ENCODE measurements around the gene PLPPR4. TPM values are rescaled to one million over a fixed set of nuclear protein-coding genes. Genes with fewer than 3 reads are reported as not detected.

The PLPPR4 gene
- total RNA-seq, 1 donor from 2014 or later: 0.29 TPM

DNA sequence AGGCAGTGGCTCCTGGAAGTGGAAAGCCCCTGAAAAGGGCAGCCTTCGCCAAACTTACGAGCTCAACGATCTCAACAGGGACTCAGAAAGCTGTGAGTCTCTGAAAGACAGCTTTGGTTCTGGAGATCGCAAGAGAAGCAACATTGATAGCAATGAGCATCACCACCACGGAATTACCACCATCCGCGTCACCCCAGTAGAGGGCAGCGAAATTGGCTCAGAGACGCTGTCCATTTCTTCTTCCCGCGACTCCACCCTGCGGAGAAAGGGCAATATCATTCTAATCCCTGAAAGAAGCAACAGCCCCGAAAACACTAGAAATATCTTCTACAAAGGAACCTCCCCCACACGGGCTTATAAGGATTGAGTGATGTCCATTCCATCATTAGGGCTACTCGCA, 42.4 kb downstream of the PLPPR4 start:
- Mint-ChIP-seq H3K27ac (ENCODE audit: unreplicated experiment) (no peak overlapping the region), H3K27me3 (ENCODE audit: unreplicated experiment) (no peaks in the 10 kb centered on the region), H3K36me3 (ENCODE audit: unreplicated experiment) (no peaks in the 10 kb centered on the region), H3K9me3 (ENCODE audit: unreplicated experiment) (no peaks in the 10 kb centered on the region), H3K4me1 (ENCODE audit: low read depth, unreplicated experiment) (no peaks in the 10 kb centered on the region), H3K4me3 (ENCODE audit: unreplicated experiment) (no peak overlapping the region)
- TF ChIP-seq, protein P1, sequence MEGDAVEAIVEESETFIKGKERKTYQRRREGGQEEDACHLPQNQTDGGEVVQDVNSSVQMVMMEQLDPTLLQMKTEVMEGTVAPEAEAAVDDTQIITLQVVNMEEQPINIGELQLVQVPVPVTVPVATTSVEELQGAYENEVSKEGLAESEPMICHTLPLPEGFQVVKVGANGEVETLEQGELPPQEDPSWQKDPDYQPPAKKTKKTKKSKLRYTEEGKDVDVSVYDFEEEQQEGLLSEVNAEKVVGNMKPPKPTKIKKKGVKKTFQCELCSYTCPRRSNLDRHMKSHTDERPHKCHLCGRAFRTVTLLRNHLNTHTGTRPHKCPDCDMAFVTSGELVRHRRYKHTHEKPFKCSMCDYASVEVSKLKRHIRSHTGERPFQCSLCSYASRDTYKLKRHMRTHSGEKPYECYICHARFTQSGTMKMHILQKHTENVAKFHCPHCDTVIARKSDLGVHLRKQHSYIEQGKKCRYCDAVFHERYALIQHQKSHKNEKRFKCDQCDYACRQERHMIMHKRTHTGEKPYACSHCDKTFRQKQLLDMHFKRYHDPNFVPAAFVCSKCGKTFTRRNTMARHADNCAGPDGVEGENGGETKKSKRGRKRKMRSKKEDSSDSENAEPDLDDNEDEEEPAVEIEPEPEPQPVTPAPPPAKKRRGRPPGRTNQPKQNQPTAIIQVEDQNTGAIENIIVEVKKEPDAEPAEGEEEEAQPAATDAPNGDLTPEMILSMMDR (IDR thresholded peaks at IDR 0.05; ENCODE audit: partially characterized antibody, unreplicated experiment): no peak
- DNase-seq: no peak

DNA sequence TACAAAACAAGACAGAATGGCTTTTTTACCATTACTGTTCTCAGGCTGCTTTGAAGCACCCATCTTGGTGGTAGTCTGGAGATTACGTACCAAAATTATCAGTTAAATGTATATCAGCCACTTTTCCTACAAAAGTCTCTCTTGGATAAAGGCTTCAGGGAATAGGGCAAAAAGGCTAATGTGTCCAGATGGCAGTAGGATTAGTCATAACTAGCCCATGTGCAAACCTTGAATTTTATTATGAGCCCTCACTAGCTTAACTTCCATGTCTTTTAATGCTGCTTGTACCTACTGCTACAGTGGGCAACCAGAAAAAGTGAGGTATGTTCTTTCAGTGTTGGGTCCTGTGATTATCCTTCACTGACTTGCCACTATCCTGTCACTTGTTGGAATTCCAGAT, 51.0 kb downstream of the PLPPR4 start:
- TF ChIP-seq, protein P1 (IDR thresholded peaks at IDR 0.05; ENCODE audit: partially characterized antibody, unreplicated experiment): no peak
- H3K9me3 Mint-ChIP-seq (ENCODE audit: unreplicated experiment): no peaks in the 10 kb centered on the region
- no peak overlapping the region for H3K27ac Mint-ChIP-seq (ENCODE audit: unreplicated experiment)
- H3K27me3 Mint-ChIP-seq (ENCODE audit: unreplicated experiment): no peaks in the 10 kb centered on the region
- H3K4me1 Mint-ChIP-seq (ENCODE audit: low read depth, unreplicated experiment): peaks cover 7% of the 10 kb centered on the region
- H3K36me3 Mint-ChIP-seq (ENCODE audit: unreplicated experiment): no peaks in the 10 kb centered on the region
- DNase-seq: no peak
- H3K4me3 Mint-ChIP-seq (ENCODE audit: unreplicated experiment): no peak overlapping the region

DNA sequence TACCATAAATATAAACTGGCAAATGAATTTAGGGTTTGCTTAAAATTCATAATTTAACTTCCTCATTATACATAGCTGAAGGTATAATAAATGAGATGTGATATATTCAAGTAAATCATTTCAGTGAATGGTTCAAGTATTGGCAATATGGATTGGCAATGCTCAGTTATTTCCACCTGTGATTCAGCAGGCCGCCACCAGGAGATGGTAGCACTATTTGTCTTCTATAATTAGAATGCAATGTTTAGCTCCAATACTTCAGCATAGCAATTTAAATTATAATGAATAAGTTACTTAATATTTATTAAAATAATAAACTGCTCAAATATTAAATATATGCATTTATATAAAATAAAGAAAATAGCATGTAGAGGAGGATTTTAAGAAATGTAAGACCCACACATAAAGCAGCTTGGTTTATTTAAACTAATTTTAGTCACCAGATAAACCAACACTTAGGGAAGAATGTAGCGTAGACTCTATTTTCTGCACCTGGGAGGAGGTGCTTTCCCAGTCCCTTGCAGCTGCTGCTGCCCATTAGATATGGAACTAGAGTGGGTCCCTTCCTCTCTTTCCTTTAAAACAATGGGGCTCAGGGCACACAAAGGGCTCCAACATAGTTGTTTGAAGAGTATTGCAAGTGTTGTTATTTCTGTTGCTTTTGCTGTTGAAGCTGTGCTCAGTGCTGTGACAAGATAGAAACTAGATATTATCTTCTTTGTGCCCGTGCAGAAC, 62.1 kb downstream of the PLPPR4 start:
- Mint-ChIP-seq H3K9me3 (ENCODE audit: unreplicated experiment) (no peaks in the 10 kb centered on the region), H3K4me3 (ENCODE audit: unreplicated experiment) (no peak overlapping the region), H3K27ac (ENCODE audit: unreplicated experiment) (no peak overlapping the region), H3K36me3 (ENCODE audit: unreplicated experiment) (no peaks in the 10 kb centered on the region), H3K27me3 (ENCODE audit: unreplicated experiment) (no peaks in the 10 kb centered on the region), H3K4me1 (ENCODE audit: low read depth, unreplicated experiment) (no peaks in the 10 kb centered on the region)
- TF ChIP-seq, protein P1 (IDR thresholded peaks at IDR 0.05; ENCODE audit: partially characterized antibody, unreplicated experiment): peak; percentile 66
- peak; percentile 22 for DNase-seq

DNA sequence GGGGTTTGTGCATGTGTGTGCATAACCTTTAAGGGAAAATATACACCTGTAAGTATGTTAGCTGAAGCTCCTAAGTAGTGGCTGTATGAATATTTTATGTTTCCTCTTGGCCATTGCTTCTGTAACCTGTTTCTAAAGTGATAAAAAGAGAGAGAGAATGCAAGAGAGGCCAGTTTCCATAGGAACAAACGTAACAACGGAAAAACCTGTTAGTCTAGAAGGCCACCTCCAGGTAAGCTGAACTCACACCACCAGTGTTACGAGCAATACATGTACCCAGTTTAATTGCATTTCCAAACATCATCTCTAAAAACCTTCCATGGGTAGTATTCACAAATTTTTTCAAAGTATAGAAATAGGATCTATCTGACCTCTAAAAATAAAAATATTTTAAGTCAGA, 63.1 kb downstream of the PLPPR4 start:
- H3K4me3 Mint-ChIP-seq (ENCODE audit: unreplicated experiment): no peak overlapping the region
- no peak for DNase-seq

DNA sequence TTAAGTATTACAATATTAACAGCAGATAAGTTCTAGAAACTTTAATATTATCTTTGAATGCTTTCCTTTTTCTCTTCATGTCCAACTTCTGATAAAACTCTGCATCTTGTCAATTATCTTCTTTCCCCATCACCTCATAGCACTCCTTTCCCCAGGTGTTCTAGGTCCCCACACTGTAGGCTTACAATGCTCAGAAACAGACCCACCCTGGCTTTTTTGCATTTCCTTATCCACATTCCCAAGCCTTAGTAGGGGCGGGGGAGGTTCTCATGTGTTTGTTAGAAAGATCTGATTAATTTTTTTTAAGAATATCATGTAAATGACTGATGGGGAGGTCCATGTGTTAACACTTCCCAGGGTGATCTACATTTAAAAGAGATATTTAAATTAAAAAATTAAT, 63.9 kb downstream of the PLPPR4 start:
- H3K9me3 Mint-ChIP-seq (ENCODE audit: unreplicated experiment): no peaks in the 10 kb centered on the region
- DNase-seq: no peak
- H3K4me3 Mint-ChIP-seq (ENCODE audit: unreplicated experiment): no peak overlapping the region
- H3K36me3 Mint-ChIP-seq (ENCODE audit: unreplicated experiment): no peaks in the 10 kb centered on the region
- no peak overlapping the region for H3K27ac Mint-ChIP-seq (ENCODE audit: unreplicated experiment)
- TF ChIP-seq, protein P1 (IDR thresholded peaks at IDR 0.05; ENCODE audit: partially characterized antibody, unreplicated experiment): no peak
- no peaks in the 10 kb centered on the region for H3K27me3 Mint-ChIP-seq (ENCODE audit: unreplicated experiment)
- peaks cover 1% of the 10 kb centered on the region for H3K4me1 Mint-ChIP-seq (ENCODE audit: low read depth, unreplicated experiment)

More for the DNA sequence above, 63.1 kb downstream of the PLPPR4 start:
- Mint-ChIP-seq H3K27ac (ENCODE audit: unreplicated experiment) (no peak overlapping the region), H3K4me1 (ENCODE audit: low read depth, unreplicated experiment) (peaks cover 1% of the 10 kb centered on the region), H3K27me3 (ENCODE audit: unreplicated experiment) (no peaks in the 10 kb centered on the region), H3K9me3 (ENCODE audit: unreplicated experiment) (no peaks in the 10 kb centered on the region), H3K36me3 (ENCODE audit: unreplicated experiment) (no peaks in the 10 kb centered on the region)
- TF ChIP-seq, protein P1 (IDR thresholded peaks at IDR 0.05; ENCODE audit: partially characterized antibody, unreplicated experiment): no peak

Measured in glutamatergic neuron (in vitro differentiated cells).